ENCODE measurements around the gene AMER1.

DNA sequence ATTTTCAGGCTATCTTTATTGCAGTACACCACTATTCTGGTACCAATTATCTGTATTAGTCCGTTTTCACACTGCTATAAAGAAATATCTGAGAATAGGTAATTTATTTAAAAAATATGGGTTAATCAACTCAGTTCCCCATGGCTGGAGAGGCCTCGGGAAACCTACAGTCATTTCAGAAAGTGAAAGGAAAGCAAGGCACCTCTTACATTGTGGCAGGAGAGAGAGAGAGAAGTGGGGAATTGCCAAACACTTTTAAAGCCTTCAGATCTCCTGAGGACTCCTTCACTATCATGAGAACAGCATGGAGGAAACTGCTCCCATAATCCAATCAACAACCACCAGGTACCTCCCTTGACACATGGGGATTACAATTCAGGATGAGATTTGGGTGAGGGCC, 54.7 kb downstream of the AMER1 start:
- TF ChIP-seq, protein P1, sequence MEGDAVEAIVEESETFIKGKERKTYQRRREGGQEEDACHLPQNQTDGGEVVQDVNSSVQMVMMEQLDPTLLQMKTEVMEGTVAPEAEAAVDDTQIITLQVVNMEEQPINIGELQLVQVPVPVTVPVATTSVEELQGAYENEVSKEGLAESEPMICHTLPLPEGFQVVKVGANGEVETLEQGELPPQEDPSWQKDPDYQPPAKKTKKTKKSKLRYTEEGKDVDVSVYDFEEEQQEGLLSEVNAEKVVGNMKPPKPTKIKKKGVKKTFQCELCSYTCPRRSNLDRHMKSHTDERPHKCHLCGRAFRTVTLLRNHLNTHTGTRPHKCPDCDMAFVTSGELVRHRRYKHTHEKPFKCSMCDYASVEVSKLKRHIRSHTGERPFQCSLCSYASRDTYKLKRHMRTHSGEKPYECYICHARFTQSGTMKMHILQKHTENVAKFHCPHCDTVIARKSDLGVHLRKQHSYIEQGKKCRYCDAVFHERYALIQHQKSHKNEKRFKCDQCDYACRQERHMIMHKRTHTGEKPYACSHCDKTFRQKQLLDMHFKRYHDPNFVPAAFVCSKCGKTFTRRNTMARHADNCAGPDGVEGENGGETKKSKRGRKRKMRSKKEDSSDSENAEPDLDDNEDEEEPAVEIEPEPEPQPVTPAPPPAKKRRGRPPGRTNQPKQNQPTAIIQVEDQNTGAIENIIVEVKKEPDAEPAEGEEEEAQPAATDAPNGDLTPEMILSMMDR (optimal IDR thresholded peaks at IDR 0.05 in 1 of 3, IDR thresholded peaks at IDR 0.05 in 1 of 3, conservative IDR thresholded peaks at IDR 0.05 in 1 of 3; ENCODE audit: extremely low read depth in 1 of 3, insufficient read depth in 2 of 3, low read length in 3 of 3), result no peak
- no peak for TF ChIP-seq EZH2 (IDR thresholded peaks at IDR 0.05; ENCODE audit: low read length)

All from keratinocyte (primary cell).